ENCODE measurements around the gene HIVEP1.
A peak's percentile ranks its signal among the peaks of the same experiment; 100 is the strongest.

Gene HIVEP1

DNA sequence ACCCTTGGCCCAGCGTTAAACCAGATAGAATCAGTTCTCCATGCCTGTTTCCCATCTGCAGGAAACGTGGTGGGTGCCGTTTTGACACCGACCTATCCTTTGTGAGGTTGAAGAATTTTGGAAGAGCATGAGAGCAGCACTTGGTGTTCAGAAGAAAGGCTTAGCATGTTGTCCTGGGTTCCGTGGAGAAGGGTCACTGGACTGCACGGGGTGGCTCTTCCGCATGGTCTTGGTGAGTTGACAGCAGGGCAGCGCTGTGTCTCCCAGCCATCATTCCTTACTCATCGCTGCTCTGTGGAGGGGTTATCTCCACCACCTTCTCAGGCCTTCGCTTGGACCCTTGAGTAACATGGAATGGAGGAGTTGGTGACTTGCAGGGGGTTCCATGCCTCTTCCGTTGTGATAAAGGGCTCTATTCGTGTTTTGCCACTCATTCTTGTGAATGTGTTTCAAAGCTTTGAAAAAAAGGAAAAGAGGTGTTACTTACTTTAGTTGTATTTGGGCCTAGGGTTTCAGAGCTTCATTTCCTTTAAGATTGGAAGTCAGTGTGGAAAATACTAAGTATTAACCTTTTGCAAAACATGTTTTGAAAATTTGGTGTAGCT lies 8.2 kb downstream of the HIVEP1 start:
- no peak for DNase-seq

GRCh38 chr6:12022481-12022880 lies 10.4 kb downstream of the HIVEP1 start:
- no peak for DNase-seq

DNA sequence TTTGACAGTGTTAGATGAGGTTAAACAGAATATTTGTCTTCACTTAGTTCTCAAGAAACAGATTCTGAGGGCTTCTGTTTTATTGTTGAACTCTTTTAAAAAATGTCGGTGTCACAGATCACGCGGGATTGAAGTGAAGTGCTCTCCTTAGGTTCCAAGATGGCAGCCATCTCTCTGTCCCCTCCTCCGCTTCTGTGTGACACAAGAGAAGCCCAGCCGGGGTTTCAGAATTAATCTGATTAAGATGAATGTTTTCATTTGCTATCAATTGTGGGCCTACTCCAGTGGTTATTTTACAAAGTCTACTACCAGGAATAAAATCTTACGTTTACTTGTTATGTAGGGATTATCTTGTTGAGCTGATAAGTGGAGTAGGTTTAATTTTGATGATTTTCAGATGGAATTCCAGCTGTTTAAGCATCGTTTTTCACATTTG lies 10.9 kb downstream of the HIVEP1 start:
- no peak for DNase-seq

GRCh38 chr6:12024216-12024615 lies 12.1 kb downstream of the HIVEP1 start:
- DNase-seq: no peak

DNA sequence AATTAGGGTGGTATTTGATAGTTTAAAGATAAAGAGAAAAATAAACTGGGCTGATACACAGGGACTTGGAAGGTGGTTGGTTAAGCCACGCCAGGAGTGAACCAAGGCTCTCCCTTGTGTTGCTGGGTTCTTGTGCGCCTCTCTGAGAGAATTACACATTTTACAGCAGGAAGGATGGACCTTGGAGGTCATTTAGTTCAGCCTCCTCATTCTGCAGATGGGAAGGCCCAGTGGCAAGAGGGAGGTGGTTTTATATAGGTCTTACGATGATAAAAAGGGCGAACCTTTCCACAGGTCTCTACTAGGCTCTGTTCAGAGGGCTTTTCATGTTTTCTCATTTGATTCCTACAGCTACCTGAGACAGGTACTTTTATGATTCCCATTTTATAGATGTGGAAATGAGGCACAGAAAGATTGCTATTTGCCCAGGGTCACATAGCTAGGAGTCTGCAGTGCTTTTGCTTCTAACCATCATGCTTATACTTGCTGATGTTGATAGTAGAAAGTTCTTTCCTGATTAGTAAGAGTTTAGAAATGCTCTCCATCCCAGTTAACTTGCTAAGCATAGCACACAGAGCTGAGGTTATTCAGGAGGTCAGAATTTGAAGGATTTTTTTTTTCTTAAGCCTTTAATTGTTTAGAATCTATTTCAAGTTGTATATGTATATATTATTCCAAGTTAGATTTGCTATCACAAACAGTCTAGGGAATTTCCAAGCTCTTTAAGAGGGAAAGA lies 12.8 kb downstream of the HIVEP1 start:
- DNase-seq: no peak

GRCh38 chr6:12026120-12026519 lies 14.0 kb downstream of the HIVEP1 start:
- no peak for DNase-seq

DNA sequence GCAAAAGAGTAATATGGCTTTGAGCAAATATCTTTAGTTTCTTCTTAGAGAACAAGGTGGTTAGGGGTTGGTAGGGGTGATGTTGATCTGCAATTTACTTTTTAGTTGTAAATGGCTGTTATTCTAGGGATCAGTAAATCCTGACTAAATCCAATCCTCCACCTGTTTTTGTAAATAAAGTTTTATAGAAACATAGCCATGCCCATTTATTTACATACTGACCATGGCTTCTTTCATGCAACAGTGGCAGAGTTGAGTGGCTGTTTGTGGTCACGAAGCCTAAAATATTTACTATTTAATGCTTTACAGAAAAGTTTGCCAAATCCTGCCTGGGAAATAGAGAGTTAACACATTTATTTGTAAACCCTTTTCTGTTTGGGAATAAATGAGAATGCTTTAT lies 14.7 kb downstream of the HIVEP1 start:
- DNase-seq: no peak

GRCh38 chr6:12028213-12028612 lies 16.1 kb downstream of the HIVEP1 start:
- no peak for DNase-seq

GRCh38 chr6:12029979-12030737 lies 18.0 kb downstream of the HIVEP1 start:
- no peak for DNase-seq

DNA sequence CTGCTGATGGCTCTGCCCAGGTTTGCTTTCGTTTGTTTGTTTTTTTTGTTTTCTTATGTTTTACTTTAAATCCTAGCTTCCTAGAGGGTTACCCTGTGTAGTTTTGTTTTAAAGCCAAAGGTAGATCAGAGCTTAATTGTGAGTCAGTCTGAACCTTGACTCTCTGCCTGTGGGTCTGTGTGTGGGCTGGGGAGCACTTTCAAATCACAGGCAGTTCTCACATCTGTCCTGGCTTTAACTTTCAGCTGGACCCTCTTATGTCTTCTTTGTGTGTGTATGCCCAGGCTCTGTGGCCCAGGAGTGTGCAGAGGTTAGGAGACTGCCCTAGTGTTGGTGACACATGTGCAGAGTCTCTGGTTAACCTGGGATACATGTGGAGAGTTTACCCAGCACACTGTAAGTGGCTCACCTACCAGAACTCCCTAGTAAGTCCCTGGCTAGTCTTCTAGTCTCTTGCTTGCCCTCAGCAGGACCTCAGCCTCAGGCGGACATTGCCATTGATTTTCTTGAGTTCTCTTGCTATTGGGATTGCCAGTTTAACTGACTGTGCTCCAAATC lies 19.0 kb downstream of the HIVEP1 start:
- no peak for DNase-seq

DNA sequence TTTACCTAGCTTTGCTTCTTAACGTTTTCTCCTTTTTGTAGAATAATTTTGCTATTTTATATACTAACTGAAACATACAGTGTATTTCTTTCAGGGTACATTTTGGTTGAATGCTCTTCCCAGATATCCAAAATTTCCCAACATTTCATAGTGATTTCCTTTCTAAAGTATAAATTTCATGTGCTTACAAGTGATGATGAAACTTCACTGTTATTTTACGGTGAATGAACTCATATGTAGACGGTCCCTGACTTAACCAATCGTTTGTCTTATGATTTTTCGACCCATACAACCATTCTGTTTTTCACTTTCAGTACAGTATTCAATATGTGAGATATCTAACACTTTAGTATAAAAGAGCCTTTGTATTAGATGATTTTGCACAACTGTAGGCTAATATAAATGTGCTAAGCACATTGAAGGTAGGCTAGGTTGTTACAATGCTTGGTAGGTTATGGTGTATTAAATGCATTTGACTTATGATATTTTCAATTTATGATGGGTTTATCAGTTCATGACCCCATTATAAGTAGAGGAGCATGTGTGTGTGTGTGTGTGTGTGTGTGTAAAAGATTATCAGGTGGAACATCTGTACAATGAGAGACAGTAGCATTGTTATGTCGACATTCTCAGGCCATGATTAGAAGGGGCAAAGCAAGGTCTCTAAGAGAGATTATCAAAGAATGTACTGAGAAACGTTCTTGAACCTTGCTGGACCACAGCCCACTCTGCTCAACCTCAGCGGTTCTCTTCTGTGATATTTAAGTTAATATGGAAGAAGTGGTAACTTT lies 20.9 kb downstream of the HIVEP1 start:
- no peak for DNase-seq

DNA sequence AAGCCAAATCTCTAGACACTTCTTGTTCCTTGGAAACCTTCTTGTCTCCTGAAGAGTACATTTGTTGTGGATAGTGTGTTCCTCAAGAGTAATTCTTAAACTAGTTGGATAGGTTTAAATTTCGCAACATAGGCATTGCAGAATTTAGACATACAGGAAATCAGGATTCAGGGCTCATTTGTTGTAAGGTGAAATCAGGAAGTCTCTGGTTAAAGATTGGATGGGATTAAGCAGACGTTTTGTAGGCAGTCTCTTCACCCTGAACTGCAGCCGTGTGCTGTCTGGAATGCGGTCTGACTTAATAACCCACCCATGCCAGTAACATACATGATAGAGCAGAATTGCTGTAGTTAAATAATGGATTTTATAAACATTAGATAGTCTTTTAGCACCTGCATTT lies 21.7 kb downstream of the HIVEP1 start:
- no peak for DNase-seq

GRCh38 chr6:12034349-12034748 lies 22.2 kb downstream of the HIVEP1 start:
- DNase-seq: no peak

DNA sequence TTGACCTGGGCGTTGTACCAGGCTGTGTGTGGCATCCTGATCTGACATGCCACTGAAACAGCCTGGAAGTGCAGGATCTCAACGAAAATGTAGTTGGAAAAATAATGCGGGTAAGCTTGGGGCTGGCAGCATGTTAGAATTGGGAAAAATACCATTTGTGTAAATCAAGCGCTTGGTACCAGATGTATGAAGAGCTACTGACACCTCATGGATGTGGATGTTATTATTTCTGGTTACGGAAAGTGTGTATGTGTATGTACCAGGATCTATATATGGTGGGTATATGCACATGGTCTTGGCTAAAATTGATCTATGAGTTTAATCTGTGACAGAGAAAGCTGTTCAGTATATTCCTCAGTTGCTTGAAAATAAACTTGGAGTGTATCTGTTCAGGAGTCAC lies 22.7 kb downstream of the HIVEP1 start:
- no peak for DNase-seq

DNA sequence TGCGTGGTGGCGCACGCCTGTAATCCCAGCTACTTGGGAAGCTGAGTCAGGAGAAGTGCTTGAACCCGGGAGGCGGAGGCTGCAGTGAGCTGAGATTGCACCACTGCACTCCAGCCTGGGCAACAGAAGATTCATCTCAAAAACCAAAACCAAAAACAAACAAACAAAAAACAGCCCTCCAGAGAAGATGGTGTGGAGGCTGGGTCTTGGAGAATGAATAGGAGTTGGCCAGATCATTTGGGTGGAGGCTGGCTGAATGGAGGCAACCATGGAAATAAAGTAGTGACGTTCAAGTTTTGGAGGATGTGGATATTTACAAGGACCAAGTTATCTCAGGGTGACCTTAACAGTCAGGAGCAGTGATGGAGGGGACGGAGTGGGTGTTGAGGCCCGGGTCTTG lies 24.7 kb downstream of the HIVEP1 start:
- no peak for DNase-seq

DNA sequence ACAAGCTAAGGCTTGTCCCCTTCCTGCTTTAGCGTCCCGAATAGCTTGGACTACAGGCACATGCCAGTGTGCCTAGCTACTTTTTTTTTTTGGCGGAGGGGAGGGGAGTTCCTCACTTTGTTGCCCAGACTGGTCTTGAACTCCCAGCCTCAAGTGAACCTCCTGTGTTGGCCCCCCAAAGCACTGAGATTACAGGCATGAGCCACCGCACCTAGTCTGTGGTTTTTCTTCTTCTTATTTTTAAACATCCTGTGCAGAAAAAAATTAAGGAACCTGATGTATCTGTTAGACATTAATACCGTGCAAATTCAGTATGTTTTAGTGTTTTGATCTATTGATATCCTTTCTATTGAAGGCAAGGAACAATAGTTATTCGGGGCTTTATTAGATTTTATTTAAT lies 25.7 kb downstream of the HIVEP1 start:
- DNase-seq: no peak

GRCh38 chr6:12039540-12040459 lies 27.7 kb downstream of the HIVEP1 start:
- no peak for DNase-seq

GRCh38 chr6:12047304-12047703 lies 35.2 kb downstream of the HIVEP1 start:
- no peak for DNase-seq

DNA sequence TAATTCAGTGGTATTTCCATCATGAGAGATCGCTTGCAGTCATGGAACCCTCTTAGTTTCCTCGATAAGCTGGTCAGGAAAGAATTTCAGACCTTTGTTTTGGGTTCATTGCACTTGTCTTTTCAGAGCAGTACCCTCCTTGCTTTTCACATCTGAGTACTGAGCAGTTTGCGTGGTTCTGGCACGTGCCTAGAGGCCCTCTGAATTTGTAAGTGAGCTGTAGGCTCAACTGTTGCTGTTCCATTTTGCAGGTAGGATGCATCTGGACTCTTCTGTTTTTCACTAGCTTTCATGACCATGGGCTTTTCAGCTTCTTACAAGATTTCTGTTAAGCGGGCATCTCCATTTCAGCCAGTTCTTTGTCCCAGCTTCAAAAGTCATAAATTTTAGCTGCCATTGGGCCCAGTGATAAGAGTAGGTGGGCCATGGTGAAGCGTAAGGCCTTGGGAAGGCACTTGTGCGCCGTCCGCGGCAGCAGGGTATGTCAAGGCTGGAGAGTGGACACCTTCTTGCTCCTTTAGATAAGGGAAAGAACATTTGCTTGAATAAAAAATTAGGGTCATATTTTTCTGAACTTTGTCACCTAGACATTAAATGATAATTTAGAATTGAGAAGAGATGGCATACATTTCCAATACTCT lies 35.8 kb downstream of the HIVEP1 start:
- no peak for DNase-seq

DNA sequence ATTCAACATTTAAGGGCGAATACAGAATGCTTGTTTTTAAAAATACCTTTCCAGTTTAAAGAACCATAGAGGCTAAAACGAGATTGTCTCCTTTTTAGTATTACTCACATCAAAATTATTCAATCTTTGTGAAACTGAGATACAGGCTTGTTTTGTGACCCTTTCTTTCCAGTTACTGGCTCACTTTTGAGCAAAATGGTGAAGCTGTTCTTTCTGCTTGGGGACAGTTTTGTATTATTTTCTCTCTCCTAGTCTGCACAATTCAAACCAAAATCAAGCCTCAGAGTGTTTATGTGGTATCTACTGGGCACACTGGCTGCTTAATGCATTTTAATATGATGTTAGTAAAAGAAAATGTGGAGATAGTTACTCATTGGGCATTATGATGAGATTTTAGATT lies 36.5 kb downstream of the HIVEP1 start:
- peak; percentile 55 for DNase-seq

DNA sequence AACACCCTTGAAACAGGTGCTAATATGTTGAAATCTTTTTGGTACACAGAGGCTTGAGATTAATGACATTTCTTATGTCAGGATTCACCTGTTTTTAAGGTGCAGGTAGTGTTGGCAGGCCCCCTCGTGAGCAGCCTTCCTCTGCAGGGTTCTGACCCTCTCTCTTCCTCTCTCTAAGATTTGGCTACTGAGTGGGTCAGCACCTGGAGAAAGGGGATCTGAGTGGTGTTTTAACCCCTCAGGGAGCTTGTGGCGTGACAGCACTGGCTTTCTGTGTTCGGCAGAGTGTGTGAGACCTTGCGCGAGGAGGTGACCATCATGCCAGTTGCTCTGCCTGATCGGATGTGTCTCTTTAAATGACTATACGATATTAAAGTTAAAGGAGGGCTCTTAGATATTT lies 37.1 kb downstream of the HIVEP1 start:
- no peak for DNase-seq
